Activated naive CD4-positive, alpha-beta T cell (primary cell): ENCODE data around the gene NINJ2.

Experiments used
- DNase-seq, 4 experiments: peaks; one replicate each; lab custom pipeline; 2025; lab: John Stamatoyannopoulos, UW

The NINJ2 gene

GRCh38 chr12:569803-570434 lies 93.3 kb downstream of the NINJ2 start:
- peak; percentile 68 to 86 (median 80) for DNase-seq

- no peak for DNase-seq
Observed at GRCh38 chr12:569091-569676, 94.1 kb downstream of the NINJ2 start.

- DNase-seq: no peak
Observed at GRCh38 chr12:568486-568885, 94.8 kb downstream of the NINJ2 start.

GRCh38 chr12:565589-566105 lies 97.6 kb downstream of the NINJ2 start:
- no peak for DNase-seq

- DNase-seq: no peak
Observed at GRCh38 chr12:565161-565560, 98.1 kb downstream of the NINJ2 start.

GRCh38 chr12:563787-564298 lies 99.4 kb downstream of the NINJ2 start:
- DNase-seq: no peak

GRCh38 chr12:563250-563781 lies 99.9 kb downstream of the NINJ2 start:
- DNase-seq: peak in 2 of 4 experiments; percentile 19 to 48

DNA sequence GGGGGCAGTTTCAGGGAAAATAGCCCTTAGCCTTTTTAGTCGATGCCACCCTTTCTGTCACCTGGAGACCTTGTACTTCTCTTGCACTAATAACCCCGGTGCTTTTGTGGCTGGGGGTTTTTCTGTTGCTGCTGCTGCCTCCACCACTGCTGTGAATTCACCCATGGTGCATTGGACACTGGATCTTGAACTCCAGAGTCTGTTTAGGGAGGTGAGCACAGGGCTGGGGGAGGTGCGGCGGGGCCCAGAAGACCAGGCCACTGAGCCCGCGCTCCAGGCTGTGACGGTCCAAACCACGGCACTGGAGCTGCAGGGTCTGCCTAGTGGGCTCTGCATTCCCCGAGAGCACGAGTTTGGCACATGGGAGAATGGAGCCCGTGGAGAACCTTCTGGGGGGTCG lies 100.6 kb downstream of the NINJ2 start:
- DNase-seq: no peak

DNA sequence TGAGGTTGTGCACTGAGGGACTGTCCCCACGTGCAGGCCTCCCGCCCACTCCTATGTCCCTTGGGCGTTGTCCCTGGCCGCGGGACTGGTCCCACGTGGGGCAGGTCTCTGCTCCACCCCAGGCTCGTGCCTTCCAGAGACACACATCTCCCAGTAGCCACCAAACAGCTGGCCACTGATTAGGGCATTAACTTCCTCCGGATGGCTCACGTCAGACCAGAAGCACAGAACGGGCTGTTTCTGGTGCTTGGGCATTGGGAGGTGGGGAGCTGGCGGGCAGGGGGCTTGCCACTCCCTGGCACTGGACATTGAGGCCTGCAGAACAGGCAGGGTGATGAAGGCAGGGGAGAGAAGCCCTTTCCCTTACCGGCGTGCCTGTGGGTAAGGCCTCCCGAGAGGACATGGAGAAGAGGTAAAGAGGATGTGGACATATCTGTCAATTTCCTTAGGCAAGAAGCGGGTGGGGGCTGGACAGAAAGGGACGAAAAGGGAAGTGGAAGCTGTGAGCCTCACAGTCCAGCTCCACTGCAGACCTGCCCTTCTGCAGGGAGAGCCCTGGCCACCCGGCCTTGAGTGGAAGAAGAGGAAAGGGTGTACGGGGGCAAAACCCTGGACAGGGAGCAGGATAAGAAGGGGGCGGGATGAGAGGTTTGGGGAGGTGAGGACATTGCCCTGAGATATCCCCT lies 101.2 kb downstream of the NINJ2 start:
- no peak for DNase-seq

GRCh38 chr12:561391-561705 lies 101.9 kb downstream of the NINJ2 start:
- DNase-seq: no peak

DNA sequence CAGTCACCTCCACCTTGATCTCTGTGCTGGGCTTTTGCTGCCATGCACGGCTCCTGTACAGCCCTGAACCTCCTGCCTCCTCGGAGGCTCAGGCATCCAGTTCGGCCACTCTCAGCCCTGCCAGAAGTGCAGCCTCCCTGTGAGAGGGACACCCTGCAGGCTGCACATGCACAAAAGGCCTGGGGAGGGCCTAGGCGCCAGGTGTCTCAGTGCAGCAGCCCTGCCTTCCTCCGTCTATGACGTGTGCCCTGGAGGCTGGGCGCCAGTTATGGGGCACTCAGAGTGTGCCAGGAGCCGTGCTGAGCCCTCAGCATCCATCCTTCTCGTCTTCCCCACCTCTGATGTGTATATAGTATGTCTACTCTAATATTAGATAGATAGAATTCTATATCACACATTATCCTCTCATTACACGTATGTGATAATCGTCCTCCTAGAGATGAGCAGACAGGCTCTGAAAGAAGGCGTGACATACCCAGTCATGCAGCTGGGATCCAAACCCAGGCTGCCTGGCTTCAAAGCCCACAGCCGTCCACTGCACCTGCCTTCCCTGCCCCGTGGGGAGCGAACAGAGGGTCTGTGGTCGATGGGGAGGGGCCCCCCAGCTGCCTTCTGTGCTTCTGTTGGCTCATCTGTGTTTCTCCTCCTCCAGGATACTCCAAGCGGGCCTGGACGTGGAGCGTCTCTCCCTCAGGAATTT lies 102.4 kb downstream of the NINJ2 start:
- peak in 1 of 4 experiments; percentile 11 for DNase-seq

GRCh38 chr12:559906-560455 lies 103.3 kb downstream of the NINJ2 start:
- no peak for DNase-seq

GRCh38 chr12:559208-559905 lies 103.9 kb downstream of the NINJ2 start:
- DNase-seq: no peak

- DNase-seq: no peak
Observed at GRCh38 chr12:558580-558979, 104.7 kb downstream of the NINJ2 start.

- DNase-seq: no peak
Observed at GRCh38 chr12:556498-556897, 106.7 kb downstream of the NINJ2 start.

DNA sequence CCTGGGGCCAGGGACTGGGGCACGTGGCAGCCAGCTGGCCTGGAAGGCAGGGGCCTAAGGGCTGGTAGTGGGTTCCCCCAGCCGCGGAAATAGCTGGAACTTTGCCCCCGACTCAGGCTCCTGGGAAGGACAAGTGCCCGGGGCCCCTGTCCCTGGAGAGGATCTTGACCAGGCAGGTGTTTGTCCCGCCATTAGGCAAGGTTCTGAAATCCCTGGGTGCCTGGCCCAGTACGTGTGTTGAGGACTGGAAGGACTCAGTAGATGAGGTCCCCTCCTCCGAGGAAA lies 109.3 kb downstream of the NINJ2 start:
- DNase-seq: no peak

GRCh38 chr12:553216-554000 lies 109.8 kb downstream of the NINJ2 start:
- DNase-seq: peak in 1 of 4 experiments; percentile 23

- DNase-seq: no peak
Observed at GRCh38 chr12:552466-552865, 110.8 kb downstream of the NINJ2 start.

GRCh38 chr12:550473-551260 lies 112.6 kb downstream of the NINJ2 start:
- no peak for DNase-seq
